Activated naive CD8-positive, alpha-beta T cell treated with anti-CD3 and anti-CD28 coated beads for 36 hours (primary cell): Measurements from ENCODE around the gene ADAMTS2. TPM values are rescaled to one million over a fixed set of nuclear protein-coding genes. Genes with fewer than 3 reads are reported as not detected.

Experiments used
- DNase-seq: peaks from one replicate; pipeline ENCODE4 v3.0.0; 2021
- H3K27ac Mint-ChIP-seq: one replicate; pipeline ENCODE4 v1.8.0; 2022; ENCODE audit warnings: mild to moderate bottlenecking, moderate library complexity, mixed read lengths
- H3K27me3 Mint-ChIP-seq: one replicate; pipeline ENCODE4 v1.8.0; 2022; ENCODE audit warnings: mild to moderate bottlenecking, mixed read lengths
- H3K36me3 Mint-ChIP-seq: one replicate; pipeline ENCODE4 v1.8.0; 2021; ENCODE audit warnings: mild to moderate bottlenecking, mixed read lengths
- H3K4me1 Mint-ChIP-seq: one replicate; pipeline ENCODE4 v1.8.0; 2021; ENCODE audit warnings: mixed read lengths
- H3K4me3 Mint-ChIP-seq: one replicate; pipeline ENCODE4 v1.8.0; 2022; ENCODE audit warnings: mild to moderate bottlenecking, moderate library complexity, mixed read lengths
- H3K9me3 Mint-ChIP-seq: one replicate; pipeline ENCODE4 v1.8.0; 2022; ENCODE audit warnings: mixed read lengths
- total RNA-seq, 2 experiments: library from RNA; stranded (reverse); gene quantifications; one replicate each; pipeline ENCODE4 v1.2.3, GENCODE V29; 2021

Gene ADAMTS2
- total RNA-seq, 2 experiments from 2014 or later, result not detected

DNA sequence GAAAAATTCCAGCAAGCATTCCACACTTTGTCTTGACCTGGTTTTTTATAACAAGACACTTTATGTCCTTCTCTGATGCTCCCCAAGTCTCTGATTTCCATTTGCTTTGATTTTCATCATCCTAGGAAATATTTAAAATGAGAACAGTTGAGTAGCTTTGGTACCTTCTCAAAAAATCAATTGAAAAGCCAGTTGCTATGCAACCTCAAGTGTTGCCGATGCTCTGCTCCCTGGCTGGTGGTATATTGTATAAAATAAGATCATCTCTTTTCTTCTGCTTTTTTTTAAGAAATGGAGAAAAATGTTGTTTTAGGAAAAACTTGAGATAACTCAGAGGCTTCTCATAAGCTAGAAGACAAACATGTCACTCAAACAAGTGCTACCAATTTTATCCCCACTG is 175.4 kb downstream of the ADAMTS2 start:
- Mint-ChIP-seq H3K4me3 (no peak overlapping the region), H3K27me3 (peaks cover 7% of the 10 kb centered on the region), H3K36me3 (no peaks in the 10 kb centered on the region), H3K4me1 (peaks cover 3% of the 10 kb centered on the region), H3K9me3 (no peaks in the 10 kb centered on the region), H3K27ac (no peak overlapping the region)
- no peak for DNase-seq

DNA sequence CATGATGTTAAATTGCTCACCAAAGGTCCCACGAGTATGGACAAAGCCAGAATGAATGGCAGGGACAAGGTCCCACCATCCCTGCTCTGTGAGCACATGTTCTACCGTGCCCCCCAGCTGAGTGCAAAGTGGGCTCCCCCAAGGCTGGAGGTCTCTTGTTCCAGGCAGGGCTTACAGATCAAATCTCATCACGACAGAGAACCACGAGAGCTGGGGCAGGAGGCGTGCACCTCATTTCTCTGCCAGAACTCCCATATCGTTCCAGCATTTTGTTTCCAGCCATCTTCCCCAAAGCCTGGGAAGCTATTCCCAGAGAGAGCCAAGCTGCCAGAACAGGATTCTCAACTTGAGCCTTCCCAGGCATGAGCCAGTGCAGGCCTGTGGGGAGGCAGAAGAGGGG is 176.6 kb downstream of the ADAMTS2 start:
- H3K4me3 Mint-ChIP-seq, result no peak overlapping the region
- H3K9me3 Mint-ChIP-seq, result no peaks in the 10 kb centered on the region
- no peak overlapping the region for H3K27ac Mint-ChIP-seq
- peaks cover 7% of the 10 kb centered on the region for H3K27me3 Mint-ChIP-seq
- peaks cover 3% of the 10 kb centered on the region for H3K4me1 Mint-ChIP-seq
- H3K36me3 Mint-ChIP-seq, result no peaks in the 10 kb centered on the region
- DNase-seq, result no peak

DNA sequence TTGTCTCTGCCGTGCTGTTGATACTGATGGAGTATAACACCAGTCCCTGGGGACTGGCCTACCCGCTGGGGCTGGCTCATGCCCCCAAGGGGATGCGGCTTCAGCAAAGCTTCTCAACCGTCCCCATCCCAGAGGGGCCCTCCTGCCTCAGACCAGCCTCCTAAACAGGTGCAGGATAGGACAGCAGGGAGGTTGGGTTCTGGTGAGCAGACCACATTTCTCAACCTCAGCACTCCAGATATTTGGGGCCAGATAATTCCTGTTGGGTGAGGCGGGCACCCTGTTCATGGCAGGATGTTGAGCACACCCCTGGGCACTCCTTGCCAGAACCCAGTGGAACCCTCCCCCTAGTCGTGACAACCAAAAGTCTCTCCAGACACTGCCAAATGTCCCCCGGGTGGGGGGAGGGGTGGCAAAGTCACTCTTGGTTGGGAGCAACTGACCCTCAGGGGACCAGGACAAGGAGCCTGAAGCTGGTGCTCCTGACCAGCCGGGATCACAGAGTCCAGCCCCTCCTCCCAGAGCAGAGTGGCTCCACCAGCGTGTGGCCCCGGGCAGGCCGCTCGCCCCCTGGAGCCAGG is 177.3 kb downstream of the ADAMTS2 start:
- Mint-ChIP-seq H3K27ac (no peak overlapping the region), H3K9me3 (no peaks in the 10 kb centered on the region), H3K4me1 (peaks cover 3% of the 10 kb centered on the region), H3K36me3 (no peaks in the 10 kb centered on the region), H3K4me3 (no peak overlapping the region), H3K27me3 (peaks cover 7% of the 10 kb centered on the region)
- no peak for DNase-seq

GRCh38 chr5:179166886-179167841 is 178.1 kb downstream of the ADAMTS2 start:
- Mint-ChIP-seq H3K9me3 (no peaks in the 10 kb centered on the region), H3K27me3 (peaks cover 6% of the 10 kb centered on the region), H3K4me3 (no peak overlapping the region), H3K4me1 (peaks cover 3% of the 10 kb centered on the region), H3K27ac (peak overlapping the region; percentile 25), H3K36me3 (no peaks in the 10 kb centered on the region)
- DNase-seq, result peak; percentile 79

DNA sequence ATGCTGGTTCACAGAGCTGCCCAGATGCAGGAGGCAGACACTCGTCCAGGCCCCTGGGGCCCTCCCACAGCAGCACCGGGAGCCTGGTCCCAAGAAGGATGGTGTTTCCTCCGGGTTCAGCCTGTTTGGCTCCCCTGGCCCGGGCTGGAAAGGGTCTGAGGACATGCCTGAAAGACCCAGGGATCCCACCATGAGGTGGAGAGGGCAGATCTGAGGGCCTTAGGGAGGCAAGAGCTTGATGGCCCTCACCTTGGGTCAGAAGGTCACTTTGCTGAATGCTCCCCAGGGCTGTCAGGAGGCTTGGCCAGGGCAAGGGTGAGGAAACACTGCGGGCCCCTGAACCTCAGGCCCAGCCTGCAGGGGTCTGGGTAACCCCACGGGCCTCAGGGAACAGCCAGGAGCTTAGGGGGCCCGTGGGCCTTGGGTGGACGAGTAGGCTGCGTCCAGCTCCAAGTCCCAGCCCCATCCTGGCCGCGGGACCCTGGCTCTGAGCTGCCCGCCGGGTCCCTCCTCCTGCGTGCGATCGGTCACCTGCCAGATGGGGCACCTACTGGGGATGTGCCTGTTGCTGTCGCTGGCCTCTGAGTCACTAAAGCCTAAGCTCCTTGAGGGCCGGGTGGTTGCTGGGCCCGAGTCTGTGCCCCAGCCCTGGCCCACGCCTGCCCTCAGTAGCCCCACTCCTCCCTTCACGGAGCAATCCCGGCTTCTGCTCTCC is 178.9 kb downstream of the ADAMTS2 start:
- Mint-ChIP-seq H3K36me3 (no peaks in the 10 kb centered on the region), H3K4me3 (no peak overlapping the region), H3K4me1 (peaks cover 3% of the 10 kb centered on the region), H3K9me3 (peaks cover 2% of the 10 kb centered on the region), H3K27me3 (peaks cover 3% of the 10 kb centered on the region), H3K27ac (no peak overlapping the region)
- DNase-seq, result no peak

DNA sequence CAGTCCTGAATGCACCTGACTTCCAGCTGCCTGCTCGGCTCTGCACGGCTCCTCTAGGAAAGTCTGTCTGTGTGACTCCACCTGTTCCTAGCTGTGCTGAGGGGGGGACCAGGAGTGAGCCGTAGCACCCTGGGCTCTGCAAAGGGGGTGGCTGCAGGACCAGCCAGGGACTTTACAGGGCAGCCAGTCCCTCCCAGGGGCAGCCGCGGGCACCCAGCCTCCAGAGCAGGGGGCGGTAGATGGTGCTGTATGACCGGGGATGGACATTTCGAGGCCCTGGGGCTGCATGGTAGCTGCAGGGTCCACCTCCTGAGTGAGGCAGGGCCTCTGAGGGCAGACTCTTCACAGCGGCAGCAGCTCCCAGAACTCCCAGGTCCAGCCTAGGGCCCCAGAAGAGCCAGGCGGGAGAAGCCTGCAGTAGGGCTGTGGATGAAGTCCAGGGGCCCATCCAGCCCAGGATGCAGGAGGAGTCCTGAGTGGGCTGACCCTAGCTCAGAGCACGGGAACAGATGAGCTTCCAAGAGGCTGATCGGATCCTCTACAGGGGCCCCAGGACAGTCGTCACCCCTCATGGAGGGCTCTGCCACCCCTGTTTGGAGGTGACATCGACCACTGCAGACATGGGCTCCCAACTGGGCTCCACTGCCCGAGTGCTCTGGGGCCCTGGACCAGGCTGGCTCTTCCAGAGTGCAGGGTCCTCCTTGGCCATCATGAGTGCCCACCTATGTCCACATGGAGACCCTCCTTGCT is 179.7 kb downstream of the ADAMTS2 start:
- peaks cover 2% of the 10 kb centered on the region for H3K9me3 Mint-ChIP-seq
- peaks cover 3% of the 10 kb centered on the region for H3K4me1 Mint-ChIP-seq
- H3K36me3 Mint-ChIP-seq, result no peaks in the 10 kb centered on the region
- no peak overlapping the region for H3K27ac Mint-ChIP-seq
- DNase-seq, result no peak
- H3K4me3 Mint-ChIP-seq, result no peak overlapping the region
- peaks cover 3% of the 10 kb centered on the region for H3K27me3 Mint-ChIP-seq

- H3K36me3 Mint-ChIP-seq, result no peaks in the 10 kb centered on the region
- H3K4me1 Mint-ChIP-seq, result peaks cover 3% of the 10 kb centered on the region
- no peak overlapping the region for H3K4me3 Mint-ChIP-seq
- peaks cover 3% of the 10 kb centered on the region for H3K27me3 Mint-ChIP-seq
- no peak for DNase-seq
- no peak overlapping the region for H3K27ac Mint-ChIP-seq
- peaks cover 2% of the 10 kb centered on the region for H3K9me3 Mint-ChIP-seq
These were observed 180.6 kb downstream of the ADAMTS2 start for GRCh38 chr5:179164331-179165311.

- Mint-ChIP-seq H3K36me3 (no peaks in the 10 kb centered on the region), H3K27ac (no peak overlapping the region), H3K27me3 (peaks cover 3% of the 10 kb centered on the region), H3K9me3 (peaks cover 2% of the 10 kb centered on the region), H3K4me1 (peaks cover 3% of the 10 kb centered on the region), H3K4me3 (no peak overlapping the region)
- no peak for DNase-seq
These were observed 181.8 kb downstream of the ADAMTS2 start for GRCh38 chr5:179163236-179164155.

DNA sequence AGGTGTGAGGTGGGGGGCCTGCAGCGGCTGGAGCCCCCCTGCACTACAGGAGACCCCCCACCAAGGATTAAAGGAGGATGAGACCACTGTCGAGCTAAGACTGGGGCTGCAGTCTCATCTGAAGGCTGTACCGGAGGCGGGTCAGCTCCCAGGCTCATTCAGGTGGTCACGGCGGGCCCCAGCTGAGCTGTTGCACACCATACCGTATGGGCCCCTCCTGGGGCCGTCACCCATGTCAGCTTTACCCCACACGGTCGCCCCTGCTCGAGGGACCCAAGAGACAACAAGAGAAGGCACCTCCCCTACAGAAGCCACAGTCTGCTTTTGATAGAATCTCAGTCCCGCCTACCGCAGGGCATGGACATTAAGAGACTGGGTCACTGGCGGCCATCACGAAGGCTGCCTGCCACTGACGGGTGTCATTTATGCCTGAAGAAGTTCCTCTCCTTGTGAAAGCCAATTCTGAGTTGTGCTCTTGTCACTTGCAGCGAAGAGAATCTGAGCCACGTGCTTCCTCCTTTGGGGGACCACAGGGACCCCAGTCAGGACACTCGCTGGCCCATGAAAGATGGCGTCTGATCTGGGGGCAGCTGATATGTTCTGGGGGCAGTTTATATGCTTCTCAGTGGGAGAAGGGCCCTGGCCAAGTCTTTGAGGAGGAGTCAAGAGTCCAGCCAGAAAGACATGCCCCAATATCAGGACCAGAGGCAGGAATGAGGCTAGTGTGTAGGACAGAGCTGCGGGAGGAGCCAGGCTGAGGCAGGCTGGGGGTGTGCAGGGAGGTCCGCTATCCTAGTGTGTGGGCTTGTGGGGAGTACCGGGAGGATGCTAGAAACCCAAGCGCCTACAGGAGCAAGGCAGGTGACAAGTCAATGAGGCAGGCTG is 182.7 kb downstream of the ADAMTS2 start:
- no peak overlapping the region for H3K4me3 Mint-ChIP-seq
- H3K9me3 Mint-ChIP-seq, result peaks cover 2% of the 10 kb centered on the region
- no peaks in the 10 kb centered on the region for H3K36me3 Mint-ChIP-seq
- DNase-seq, result no peak
- H3K27me3 Mint-ChIP-seq, result no peaks in the 10 kb centered on the region
- no peak overlapping the region for H3K27ac Mint-ChIP-seq
- peaks cover under 1% of the 10 kb centered on the region for H3K4me1 Mint-ChIP-seq

DNA sequence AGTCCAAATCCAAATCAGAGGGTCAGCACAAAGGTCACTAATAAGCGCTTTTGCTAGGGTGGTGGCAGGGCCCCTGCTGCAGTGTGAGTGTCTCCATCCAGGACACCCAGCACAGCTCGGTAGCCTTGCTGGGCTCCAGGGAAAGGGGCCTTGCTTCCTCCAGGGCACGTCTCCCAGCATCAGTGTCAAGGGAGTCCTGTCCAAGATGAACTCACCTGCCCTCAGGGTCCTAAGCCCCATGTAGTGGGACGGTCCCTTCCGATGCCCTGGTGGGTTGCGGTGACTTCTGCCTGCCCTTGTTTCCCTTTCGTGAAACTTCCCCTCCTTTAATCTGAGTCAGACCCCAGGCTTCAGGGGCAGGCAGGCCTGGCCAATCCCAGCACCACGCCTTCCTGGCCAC is 183.4 kb downstream of the ADAMTS2 start:
- Mint-ChIP-seq H3K36me3 (no peaks in the 10 kb centered on the region), H3K4me3 (no peak overlapping the region), H3K4me1 (no peaks in the 10 kb centered on the region), H3K27me3 (no peaks in the 10 kb centered on the region), H3K27ac (no peak overlapping the region), H3K9me3 (peaks cover 2% of the 10 kb centered on the region)
- DNase-seq, result no peak

DNA sequence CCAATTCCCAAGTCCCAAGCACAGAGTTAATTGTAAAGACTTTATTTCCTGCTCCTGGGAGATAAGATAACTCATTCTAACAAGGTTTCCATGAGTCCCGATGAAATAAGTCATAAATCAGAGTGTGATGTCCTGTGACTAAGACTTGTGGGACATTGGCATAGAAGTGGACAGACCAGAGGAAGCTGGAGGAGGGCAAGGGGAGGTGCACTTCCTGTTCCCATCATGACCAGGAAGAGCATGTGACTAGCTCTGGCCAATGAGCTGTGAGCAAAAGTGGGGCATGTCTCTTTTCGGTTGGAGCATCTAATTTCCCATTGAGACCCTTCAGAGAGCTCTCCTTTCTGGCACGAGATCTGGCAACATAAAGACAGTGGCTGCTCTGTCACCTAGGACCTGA is 184.7 kb downstream of the ADAMTS2 start:
- no peaks in the 10 kb centered on the region for H3K27me3 Mint-ChIP-seq
- H3K4me3 Mint-ChIP-seq, result no peak overlapping the region
- no peaks in the 10 kb centered on the region for H3K36me3 Mint-ChIP-seq
- no peaks in the 10 kb centered on the region for H3K4me1 Mint-ChIP-seq
- no peak for DNase-seq
- H3K9me3 Mint-ChIP-seq, result peaks cover 2% of the 10 kb centered on the region
- no peak overlapping the region for H3K27ac Mint-ChIP-seq

DNA sequence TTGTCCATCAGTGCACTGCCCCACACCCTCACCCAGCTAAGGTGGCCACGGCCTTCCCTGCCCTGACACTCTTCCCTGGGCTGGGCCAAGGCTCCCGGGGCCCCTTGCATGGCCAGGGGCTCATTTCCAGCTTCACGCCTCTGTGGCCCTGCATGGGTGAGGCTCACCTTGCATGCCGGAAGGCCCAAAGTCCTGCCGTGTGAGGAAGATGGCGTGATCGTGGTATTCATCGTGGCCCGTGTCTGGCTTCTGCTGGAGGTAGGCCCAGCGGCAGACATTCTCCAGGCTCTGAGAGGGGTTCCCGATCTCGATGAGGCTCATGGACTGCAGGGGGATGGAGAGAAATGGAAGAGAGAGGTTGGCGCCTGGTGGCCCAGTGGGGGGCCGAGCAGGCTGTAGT is 186.7 kb downstream of the ADAMTS2 start:
- no peaks in the 10 kb centered on the region for H3K36me3 Mint-ChIP-seq
- no peaks in the 10 kb centered on the region for H3K4me1 Mint-ChIP-seq
- no peak overlapping the region for H3K27ac Mint-ChIP-seq
- DNase-seq, result no peak
- no peak overlapping the region for H3K4me3 Mint-ChIP-seq
- no peaks in the 10 kb centered on the region for H3K27me3 Mint-ChIP-seq
- H3K9me3 Mint-ChIP-seq, result peaks cover 2% of the 10 kb centered on the region
